ENCODE results near the gene SEC24D.

GRCh38 chr4:118739022-118739713, 96.8 kb downstream of the SEC24D start:
- TF ChIP-seq CTCF (IDR thresholded peaks at IDR 0.05) (no peak), POLR2A (IDR thresholded peaks at IDR 0.05) (no peak)

All from heart left ventricle (tissue), 13 donors.